ENCODE measurements around the gene TP53I11. TPM values are rescaled to one million over a fixed set of nuclear protein-coding genes. Genes with fewer than 3 reads are reported as not detected.

The TP53I11 gene
- total and polyA plus RNA-seq, 2 donors (not counting 3 experiments of a cell fraction or from before 2014, with no cell fraction given), result 31.5 to 79.4 TPM

DNA sequence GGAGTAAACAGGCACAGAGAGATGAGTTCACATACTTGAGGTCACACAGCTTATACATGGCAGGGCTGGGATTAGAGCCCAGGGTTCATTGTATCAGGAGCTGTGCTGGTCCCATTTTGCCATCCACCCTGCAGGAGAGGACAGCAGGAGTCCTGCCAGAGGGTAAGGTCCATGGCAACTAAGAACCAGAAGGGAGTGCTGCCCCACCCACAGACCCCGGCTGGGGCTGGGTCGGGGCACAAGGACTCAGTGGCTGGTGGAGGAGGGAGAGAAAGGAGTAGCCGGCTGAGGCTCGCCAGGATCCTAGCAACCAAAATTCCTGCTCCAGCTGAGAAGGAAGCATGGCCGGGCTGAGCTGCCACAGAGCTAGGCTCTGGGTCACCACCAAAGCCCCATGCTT is 25.9 kb upstream of the TP53I11 start:
- FAIRE-seq (no peak), DNase-seq (ENCODE audit: low read depth, low spot score) (no peak)
- dilution Hi-C loops (cut with MboI; ENCODE audit: extremely low pct_ligation_motif_present, low sequenced_read_pairs), result no loop called here
- Histone ChIP-seq H2AFZ (ENCODE audit: low read depth, low read length) (no peak overlapping the region), H3K4me3 (replicated peaks in 1 of 3; ENCODE audit: insufficient read depth in 1 of 3, low read depth in 1 of 3, low read length in 3 of 3) (no peak overlapping the region), H4K20me1 (replicated peaks; ENCODE audit: control insufficient read depth, extremely low read depth, insufficient read depth, low read length) (no peaks in the 10 kb centered on the region), H3K27ac (ENCODE audit: insufficient read depth, low read depth, low read length) (no peak overlapping the region), H3K9ac (replicated peaks; ENCODE audit: extremely low read depth, insufficient read depth, low read length) (no peak overlapping the region), H3K27me3 (ENCODE audit: control insufficient read depth in 2 of 2, insufficient read depth in 2 of 2, low read length in 2 of 2) (no peaks in the 10 kb centered on the region), H3K36me3 (ENCODE audit: control insufficient read depth in 2 of 2, extremely low read depth in 1 of 2, insufficient read depth in 2 of 2, low read length in 2 of 2) (no peaks in the 10 kb centered on the region), H3K4me1 (ENCODE audit: control insufficient read depth, extremely low read depth, insufficient read depth, low read length) (peaks cover 42% of the 10 kb centered on the region), H3K79me2 (ENCODE audit: control insufficient read depth, insufficient read depth, low read length) (no peaks in the 10 kb centered on the region), H3K9me1 (replicated peaks; ENCODE audit: control insufficient read depth, extremely low read depth, insufficient read depth, low read length) (no peaks in the 10 kb centered on the region), H3K4me2 (ENCODE audit: insufficient read depth, low read length) (no peak overlapping the region), H3K9me3 (replicated peaks; ENCODE audit: control insufficient read depth, insufficient read depth, low read length) (no peaks in the 10 kb centered on the region)
- intact Hi-C loops (cut with micrococcal nuclease), result no loop called here
- TF ChIP-seq, protein P1, sequence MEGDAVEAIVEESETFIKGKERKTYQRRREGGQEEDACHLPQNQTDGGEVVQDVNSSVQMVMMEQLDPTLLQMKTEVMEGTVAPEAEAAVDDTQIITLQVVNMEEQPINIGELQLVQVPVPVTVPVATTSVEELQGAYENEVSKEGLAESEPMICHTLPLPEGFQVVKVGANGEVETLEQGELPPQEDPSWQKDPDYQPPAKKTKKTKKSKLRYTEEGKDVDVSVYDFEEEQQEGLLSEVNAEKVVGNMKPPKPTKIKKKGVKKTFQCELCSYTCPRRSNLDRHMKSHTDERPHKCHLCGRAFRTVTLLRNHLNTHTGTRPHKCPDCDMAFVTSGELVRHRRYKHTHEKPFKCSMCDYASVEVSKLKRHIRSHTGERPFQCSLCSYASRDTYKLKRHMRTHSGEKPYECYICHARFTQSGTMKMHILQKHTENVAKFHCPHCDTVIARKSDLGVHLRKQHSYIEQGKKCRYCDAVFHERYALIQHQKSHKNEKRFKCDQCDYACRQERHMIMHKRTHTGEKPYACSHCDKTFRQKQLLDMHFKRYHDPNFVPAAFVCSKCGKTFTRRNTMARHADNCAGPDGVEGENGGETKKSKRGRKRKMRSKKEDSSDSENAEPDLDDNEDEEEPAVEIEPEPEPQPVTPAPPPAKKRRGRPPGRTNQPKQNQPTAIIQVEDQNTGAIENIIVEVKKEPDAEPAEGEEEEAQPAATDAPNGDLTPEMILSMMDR (IDR thresholded peaks at IDR 0.05; ENCODE audit: extremely low read depth in 1 of 2, insufficient read depth in 1 of 2, low read depth in 1 of 2, low read length in 2 of 2), result no peak
- TF ChIP-seq EZH2 (IDR thresholded peaks at IDR 0.05; ENCODE audit: borderline replicate concordance, low read depth, low read length, severe bottlenecking) (no peak), POLR2A (IDR thresholded peaks at IDR 0.05; ENCODE audit: low read depth, low read length) (no peak), GATA2 (IDR thresholded peaks at IDR 0.05; ENCODE audit: insufficient read depth, insufficient read length, low read depth, low read length) (no peak), MYC (IDR thresholded peaks at IDR 0.05; ENCODE audit: low read depth, low read length) (no peak), POLR2AphosphoS5 (IDR thresholded peaks at IDR 0.05; ENCODE audit: insufficient read depth, low read depth, low read length) (no peak)
- POLR2A ChIA-PET, result no interaction called here
- no TSS peak for BruUV-seq (replicated peaks)
- CTCF ChIA-PET, result interaction anchor here (1.5 to 2.7 kb wide), 3 partner anchors 16 to 40 kb away, joined by 3 to 15 read pairs (median 11); no protein-coding TSS in a partner anchor

Measured in endothelial cell of umbilical vein (primary cell).